HEK293 (cell line): ENCODE results near the gene MLPH.

Experiments used
- CTCF ChIP-seq: fragments of 450-650 bp; formaldehyde crosslinking; IDR thresholded peaks from 2 replicates; pipeline ENCODE4 v1.5.1; 2016; ENCODE audit warnings: missing biosample characterization, missing genetic modification characterization
- ZBTB44 ChIP-seq: fragments of 450-650 bp; IDR thresholded peaks from 2 replicates; pipeline ENCODE4 v1.5.1; 2018; ENCODE audit warnings: missing biosample characterization, mild to moderate bottlenecking, missing genetic modification characterization
- ZNF133 ChIP-seq: fragments of 450-650 bp; formaldehyde crosslinking; IDR thresholded peaks from 2 replicates; pipeline ENCODE4 v1.5.1; 2016; ENCODE audit warnings: missing biosample characterization, missing genetic modification characterization
- ZNF518A ChIP-seq: fragments of 450-650 bp; formaldehyde crosslinking; conservative IDR thresholded peaks from 2 replicates; pipeline ENCODE4 v1.5.1; 2016; ENCODE audit warnings: low read depth, missing biosample characterization, missing genetic modification characterization
- ZNF549 ChIP-seq: fragments of 450-650 bp; IDR thresholded peaks from 2 replicates; pipeline ENCODE4 v1.5.1; 2018; ENCODE audit warnings: missing biosample characterization, missing genetic modification characterization, mild to moderate bottlenecking, inconsistent platforms, moderate library complexity
- ZNF777 ChIP-seq: fragments of 450-650 bp; formaldehyde crosslinking; IDR thresholded peaks from 2 replicates; pipeline ENCODE4 v1.5.1; 2017; ENCODE audit warnings: missing biosample characterization, missing genetic modification characterization, borderline replicate concordance

GRCh38 chr2:237517163-237517562, 30.1 kb downstream of the MLPH start:
- TF ChIP-seq ZNF549 (tag by site-specific recombination) (no peak), CTCF (tag by site-specific recombination) (no peak), ZBTB44 (tag by site-specific recombination) (no peak), ZNF518A (no peak), ZNF777 (tag by site-specific recombination) (no peak), ZNF133 (tag by site-specific recombination) (no peak)
